Smooth muscle cell (in vitro differentiated cells): ENCODE results near the gene VPS37C. TPM values are rescaled to one million over a fixed set of nuclear protein-coding genes. Genes with fewer than 3 reads are reported as not detected.

Experiments used
- DNase-seq: peaks from one replicate; lab custom pipeline; 2025; ENCODE audit not compliant: unreplicated experiment; lab: John Stamatoyannopoulos, UW
- H2AFZ ChIP-seq: fragments of 200-600 bp; sonication (generic); 2 replicates; pipeline ENCODE4 v1.6.0; 2016; ENCODE audit warnings: antibody characterized with exemption, low read depth, mild to moderate bottlenecking
- H3F3A ChIP-seq: fragments of 200-600 bp; sonication (generic); 2 replicates; pipeline ENCODE4 v1.6.0; 2017; ENCODE audit warnings: antibody characterized with exemption, low read depth
- H3K27ac ChIP-seq: fragments of 200-600 bp; sonication (generic); 2 replicates; pipeline ENCODE4 v1.5.1; 2016; ENCODE audit warnings: low read depth, mild to moderate bottlenecking
- H3K27me3 ChIP-seq: fragments of 200-600 bp; sonication (generic); 2 replicates; pipeline ENCODE4 v1.6.1; 2016; ENCODE audit warnings: low read depth, mild to moderate bottlenecking
- H3K36me3 ChIP-seq: fragments of 200-600 bp; sonication (generic); 2 replicates; pipeline ENCODE4 v1.5.1; 2016; ENCODE audit warnings: low read depth
- H3K4me1 ChIP-seq: fragments of 200-600 bp; sonication (generic); 2 replicates; pipeline ENCODE4 v1.5.1; 2016; ENCODE audit warnings: low read depth
- H3K4me2 ChIP-seq: fragments of 200-600 bp; sonication (generic); 2 replicates; pipeline ENCODE4 v1.6.0; 2016; ENCODE audit warnings: mild to moderate bottlenecking
- H3K4me3 ChIP-seq: fragments of 200-600 bp; sonication (generic); 2 replicates; pipeline ENCODE4 v1.5.1; 2016; ENCODE audit warnings: mild to moderate bottlenecking
- H3K79me2 ChIP-seq: fragments of 200-600 bp; sonication (generic); 2 replicates; pipeline ENCODE4 v1.6.0; 2016; ENCODE audit warnings: low read depth, mild to moderate bottlenecking
- H3K9ac ChIP-seq: fragments of 200-600 bp; sonication (generic); 2 replicates; pipeline ENCODE4 v1.6.0; 2016; ENCODE audit warnings: low read depth
- H3K9me3 ChIP-seq: fragments of 200-600 bp; sonication (generic); replicated peaks from 2 replicates; pipeline ENCODE4 v1.5.1; 2016; ENCODE audit warnings: low read depth
- H4K20me1 ChIP-seq: fragments of 200-600 bp; sonication (generic); 2 replicates; pipeline ENCODE4 v1.6.0; 2016; ENCODE audit warnings: low read depth
- CTCF ChIP-seq: fragments of 200-600 bp; sonication (generic); IDR thresholded peaks from 2 replicates; pipeline ENCODE4 v1.5.1; 2017; ENCODE audit warnings: borderline replicate concordance, mild to moderate bottlenecking, antibody characterized with exemption; ENCODE audit not compliant: insufficient read depth, poor library complexity, severe bottlenecking
- WGBS: methylation state at CpG from one replicate; pipeline ENCODE4 v1.1.7; 2016; ENCODE audit warnings: low lambda C conversion rate; 5-methylcytosine and 5-hydroxymethylcytosine counted together
- polyA plus RNA-seq: library from polyadenylated mRNA; unstranded; fragments of >200 nt; fragmentation: Nextera tagmentation; extraction: Ambion mirVana; gene quantifications from 2 replicates; pipeline ENCODE4 v1.2.1, GENCODE V29; 2016
- total RNA-seq: library from RNA; depleted of rRNA; stranded (reverse); fragments of >200 nt; gene quantifications from 2 replicates; pipeline ENCODE4 v1.2.3, GENCODE V29; 2014

The VPS37C gene
- total and polyA plus RNA-seq, 2 experiments from 2014 or later, result 8.8 to 15.4 TPM

- Histone ChIP-seq H3K27ac (no peak overlapping the region), H3K4me2 (no peak overlapping the region), H4K20me1 (no peaks in the 10 kb centered on the region), H3K27me3 (no peaks in the 10 kb centered on the region), H3F3A (no peaks in the 10 kb centered on the region), H3K9ac (no peak overlapping the region), H3K79me2 (no peaks in the 10 kb centered on the region), H3K9me3 (no peaks in the 10 kb centered on the region), H3K36me3 (no peaks in the 10 kb centered on the region), H3K4me3 (no peak overlapping the region), H2AFZ (no peak overlapping the region), H3K4me1 (no peaks in the 10 kb centered on the region)
- no peak for DNase-seq
- 91% methylated on average over 7 of the region's 7 CpGs for WGBS
- no peak for TF ChIP-seq CTCF
Observed at GRCh38 chr11:61194981-61195695, 33.9 kb upstream of the VPS37C start.

- TF ChIP-seq CTCF, result no peak
Observed at GRCh38 chr11:61194169-61194671, 33.0 kb upstream of the VPS37C start.

GRCh38 chr11:61193596-61193995, 32.4 kb upstream of the VPS37C start:
- TF ChIP-seq CTCF, result no peak
- Histone ChIP-seq H3K27ac (no peak overlapping the region), H3K9me3 (no peaks in the 10 kb centered on the region), H3K27me3 (no peaks in the 10 kb centered on the region), H3K4me1 (no peaks in the 10 kb centered on the region), H2AFZ (no peak overlapping the region), H3K4me3 (no peak overlapping the region), H4K20me1 (no peaks in the 10 kb centered on the region), H3K36me3 (no peaks in the 10 kb centered on the region), H3K9ac (no peak overlapping the region), H3K79me2 (no peaks in the 10 kb centered on the region), H3K4me2 (no peak overlapping the region), H3F3A (no peaks in the 10 kb centered on the region)
- DNase-seq, result no peak
- WGBS, result 75% methylated on average over 12 of the region's 12 CpGs

More at GRCh38 chr11:61194169-61194671, 33.0 kb upstream of the VPS37C start:
- no peaks in the 10 kb centered on the region for H3F3A ChIP-seq
- H3K4me1 ChIP-seq, result no peaks in the 10 kb centered on the region
- no peak overlapping the region for H2AFZ ChIP-seq
- no peak overlapping the region for H3K27ac ChIP-seq
- DNase-seq, result no peak
- no peaks in the 10 kb centered on the region for H3K79me2 ChIP-seq
- H3K4me2 ChIP-seq, result no peak overlapping the region
- H4K20me1 ChIP-seq, result no peaks in the 10 kb centered on the region
- H3K27me3 ChIP-seq, result no peaks in the 10 kb centered on the region
- no peaks in the 10 kb centered on the region for H3K9me3 ChIP-seq
- H3K4me3 ChIP-seq, result no peak overlapping the region
- WGBS, result 88% methylated on average over 12 of the region's 12 CpGs
- no peak overlapping the region for H3K9ac ChIP-seq
- H3K36me3 ChIP-seq, result no peaks in the 10 kb centered on the region

GRCh38 chr11:61189933-61190332, 28.7 kb upstream of the VPS37C start:
- Histone ChIP-seq H3K27me3 (no peaks in the 10 kb centered on the region), H4K20me1 (no peaks in the 10 kb centered on the region), H3K36me3 (no peaks in the 10 kb centered on the region), H2AFZ (no peak overlapping the region), H3F3A (no peaks in the 10 kb centered on the region), H3K9ac (no peak overlapping the region), H3K27ac (no peak overlapping the region), H3K4me3 (no peak overlapping the region), H3K9me3 (no peaks in the 10 kb centered on the region), H3K79me2 (no peaks in the 10 kb centered on the region), H3K4me2 (no peak overlapping the region), H3K4me1 (no peaks in the 10 kb centered on the region)
- 88% methylated on average over 8 of the region's 8 CpGs for WGBS
- TF ChIP-seq CTCF, result no peak
- DNase-seq, result no peak
